ENCODE results near the gene ENDOV.

GRCh38 chr17:80426671-80427326 is 11.8 kb downstream of the ENDOV start:
- TF ChIP-seq CTCF (conservative IDR thresholded peaks at IDR 0.05 in 1 of 2, IDR thresholded peaks at IDR 0.05 in 1 of 2; ENCODE audit: low read depth in 1 of 2, low read length in 2 of 2) (peak; percentile 77 to 83), EZH2 (IDR thresholded peaks at IDR 0.05; ENCODE audit: low read length, missing control alignments) (no peak)

Measured in fibroblast of lung (primary cell).